ENCODE measurements around the gene ATXN1.

- TF ChIP-seq EZH2 (IDR thresholded peaks at IDR 0.05; ENCODE audit: insufficient read depth, poor library complexity, severe bottlenecking) (no peak), EZH2phosphoT487 (IDR thresholded peaks at IDR 0.05; ENCODE audit: insufficient read depth, low read depth) (no peak)
Measured at GRCh38 chr6:16258709-16259075, 502.6 kb downstream of the ATXN1 start.

Data from GM23248 (cell line).